HEK293 (cell line): Measurements from ENCODE around the gene ZDHHC9.
A peak's percentile ranks its signal among the peaks of the same experiment; 100 is the strongest.

Source experiments
- CTCF ChIP-seq: fragments of 450-650 bp; formaldehyde crosslinking; IDR thresholded peaks from 2 replicates; pipeline ENCODE4 v1.5.1; 2016; ENCODE audit warnings: missing biosample characterization, missing genetic modification characterization
- ZNF148 ChIP-seq: fragments of 450-650 bp; formaldehyde crosslinking; IDR thresholded peaks from 2 replicates; pipeline ENCODE4 v1.5.0; 2017; ENCODE audit warnings: missing biosample characterization, missing genetic modification characterization, borderline replicate concordance
- ZNF24 ChIP-seq: fragments of 450-650 bp; formaldehyde crosslinking; IDR thresholded peaks from 2 replicates; pipeline ENCODE4 v1.5.1; 2016; ENCODE audit warnings: missing biosample characterization, missing genetic modification characterization
- ZNF335 ChIP-seq: fragments of 450-650 bp; formaldehyde crosslinking; conservative IDR thresholded peaks from 2 replicates; pipeline ENCODE4 v1.5.1; 2016; ENCODE audit warnings: missing biosample characterization, missing genetic modification characterization
- ZNF514 ChIP-seq: fragments of 450-650 bp; formaldehyde crosslinking; IDR thresholded peaks from 2 replicates; pipeline ENCODE4 v1.5.1; 2016; ENCODE audit warnings: missing biosample characterization, missing genetic modification characterization
- ZNF558 ChIP-seq: fragments of 450-650 bp; formaldehyde crosslinking; IDR thresholded peaks from 2 replicates; pipeline ENCODE4 v1.5.1; 2016; ENCODE audit warnings: missing biosample characterization, missing genetic modification characterization
- ZNF701 ChIP-seq: fragments of 450-650 bp; formaldehyde crosslinking; IDR thresholded peaks from 2 replicates; pipeline ENCODE4 v1.5.1; 2016; ENCODE audit warnings: missing biosample characterization, missing genetic modification characterization

- 0 out of 2 replicates have a peak, but pooled peaks have one; percentile 24 for TF ChIP-seq CTCF
- TF ChIP-seq ZNF701 = no peak
- no peak for TF ChIP-seq ZNF24 (tag by site-specific recombination)
- TF ChIP-seq ZNF514 (tag by site-specific recombination) = no peak
- TF ChIP-seq ZNF335 = no peak
- no peak for TF ChIP-seq ZNF558 (tag by site-specific recombination)
- no peak for TF ChIP-seq ZNF148 (tag by site-specific recombination)
Measured at GRCh38 chrX:129823115-129823514, 20.6 kb downstream of the ZDHHC9 start.
